Retinal pigment epithelial cell (primary cell): Measurements from ENCODE around the gene IKBKE.

Experiments
- DNase-seq: peaks from one replicate; pipeline ENCODE4 v3.0.0-alpha.2; 2010; ENCODE audit warnings: low read depth
- H3K4me3 ChIP-seq: 2 replicates; pipeline ENCODE4 v1.5.1; 2011; ENCODE audit warnings: mild to moderate bottlenecking, low read length, control low read depth, moderate library complexity
- TF ChIP-seq, protein P1 (sequence below): conservative IDR thresholded peaks from 2 replicates; pipeline ENCODE4 v1.5.1; 2011; ENCODE audit warnings: low read depth, low read length, control low read depth, inconsistent platforms

Gene IKBKE

DNA sequence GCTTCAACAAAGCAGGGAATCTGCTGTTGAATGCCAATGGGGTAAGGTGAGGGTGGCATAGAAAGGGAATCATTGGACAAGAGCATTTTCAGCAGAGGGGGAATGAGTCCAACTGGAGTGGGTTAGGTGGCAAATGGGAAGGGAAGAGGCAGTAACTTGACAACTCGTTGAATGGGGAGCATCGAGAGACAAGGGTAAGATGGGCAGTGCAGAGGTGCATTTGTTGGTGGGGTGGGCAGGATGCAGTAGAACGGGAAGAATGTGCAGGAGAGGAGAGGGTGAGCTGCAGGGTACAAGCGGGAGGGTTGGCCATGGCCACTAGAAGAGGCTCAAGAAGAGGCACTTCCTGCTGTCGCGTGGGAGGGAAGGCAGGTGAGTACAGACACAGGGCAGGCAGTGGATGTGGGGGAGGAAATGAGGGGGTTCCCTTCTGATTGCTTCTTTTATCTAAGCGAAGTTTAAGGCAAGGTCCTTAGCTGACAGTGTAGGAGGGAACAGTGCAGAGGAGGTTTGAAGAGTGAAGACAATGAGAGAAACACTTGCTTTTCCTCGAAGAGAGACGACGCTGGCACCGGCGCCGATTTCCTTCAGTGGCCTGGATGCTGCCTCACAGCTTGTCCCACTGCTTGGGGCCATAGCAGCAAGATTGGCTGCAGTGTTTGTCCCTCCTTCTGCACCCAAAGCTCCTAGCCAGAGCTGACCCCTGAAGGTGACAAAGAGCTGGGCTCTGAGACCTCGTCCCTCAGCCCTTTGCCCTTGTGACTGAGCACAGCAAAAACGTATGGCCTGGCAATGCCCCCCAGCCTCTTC, 3.2 kb upstream of the IKBKE start:
- H3K4me3 ChIP-seq = no peak overlapping the region
- DNase-seq = no peak
- TF ChIP-seq, protein P1, sequence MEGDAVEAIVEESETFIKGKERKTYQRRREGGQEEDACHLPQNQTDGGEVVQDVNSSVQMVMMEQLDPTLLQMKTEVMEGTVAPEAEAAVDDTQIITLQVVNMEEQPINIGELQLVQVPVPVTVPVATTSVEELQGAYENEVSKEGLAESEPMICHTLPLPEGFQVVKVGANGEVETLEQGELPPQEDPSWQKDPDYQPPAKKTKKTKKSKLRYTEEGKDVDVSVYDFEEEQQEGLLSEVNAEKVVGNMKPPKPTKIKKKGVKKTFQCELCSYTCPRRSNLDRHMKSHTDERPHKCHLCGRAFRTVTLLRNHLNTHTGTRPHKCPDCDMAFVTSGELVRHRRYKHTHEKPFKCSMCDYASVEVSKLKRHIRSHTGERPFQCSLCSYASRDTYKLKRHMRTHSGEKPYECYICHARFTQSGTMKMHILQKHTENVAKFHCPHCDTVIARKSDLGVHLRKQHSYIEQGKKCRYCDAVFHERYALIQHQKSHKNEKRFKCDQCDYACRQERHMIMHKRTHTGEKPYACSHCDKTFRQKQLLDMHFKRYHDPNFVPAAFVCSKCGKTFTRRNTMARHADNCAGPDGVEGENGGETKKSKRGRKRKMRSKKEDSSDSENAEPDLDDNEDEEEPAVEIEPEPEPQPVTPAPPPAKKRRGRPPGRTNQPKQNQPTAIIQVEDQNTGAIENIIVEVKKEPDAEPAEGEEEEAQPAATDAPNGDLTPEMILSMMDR = no peak

DNA sequence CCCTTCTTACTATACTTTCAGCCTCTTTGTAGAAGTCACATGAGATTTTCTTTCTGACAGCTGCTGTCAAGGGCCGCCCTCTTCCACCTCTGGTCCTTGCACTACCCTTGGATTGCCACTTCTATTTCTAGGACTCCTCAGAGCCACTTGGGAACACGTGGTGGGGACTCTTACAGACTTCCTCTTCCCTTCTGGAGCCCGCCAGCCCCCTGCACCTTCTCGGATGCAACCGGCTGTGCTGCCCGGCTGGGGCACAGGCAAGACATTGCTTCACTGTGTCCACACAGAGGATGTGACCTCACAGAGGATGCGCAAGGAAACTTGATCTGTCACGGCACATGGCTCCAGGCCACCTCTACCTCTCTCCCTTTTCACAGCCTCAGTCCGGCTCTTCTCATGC, 2.4 kb upstream of the IKBKE start:
- TF ChIP-seq, protein P1 = no peak
- H3K4me3 ChIP-seq = no peak overlapping the region
- DNase-seq = no peak

DNA sequence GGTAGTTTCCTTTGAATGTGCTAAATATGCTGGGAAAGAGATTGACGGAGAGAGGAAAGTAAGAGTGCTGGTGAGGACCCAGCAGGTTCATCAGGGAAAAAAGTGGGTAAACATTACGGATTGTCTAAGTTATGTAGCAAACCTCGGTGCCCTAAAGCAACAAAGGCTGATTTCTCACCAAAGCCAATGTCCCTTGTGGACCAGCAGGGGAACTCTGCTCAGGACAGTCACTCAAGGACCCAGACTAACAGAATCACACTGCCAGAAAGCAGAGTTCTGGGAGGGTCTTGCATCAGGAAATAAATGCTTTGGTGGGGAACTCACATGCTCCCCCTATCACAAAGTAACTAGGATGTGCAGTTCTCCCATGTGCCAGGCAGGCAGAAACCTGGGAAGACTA, 1.7 kb upstream of the IKBKE start:
- H3K4me3 ChIP-seq = no peak overlapping the region
- no peak for DNase-seq
- TF ChIP-seq, protein P1 = peak; percentile 6

DNA sequence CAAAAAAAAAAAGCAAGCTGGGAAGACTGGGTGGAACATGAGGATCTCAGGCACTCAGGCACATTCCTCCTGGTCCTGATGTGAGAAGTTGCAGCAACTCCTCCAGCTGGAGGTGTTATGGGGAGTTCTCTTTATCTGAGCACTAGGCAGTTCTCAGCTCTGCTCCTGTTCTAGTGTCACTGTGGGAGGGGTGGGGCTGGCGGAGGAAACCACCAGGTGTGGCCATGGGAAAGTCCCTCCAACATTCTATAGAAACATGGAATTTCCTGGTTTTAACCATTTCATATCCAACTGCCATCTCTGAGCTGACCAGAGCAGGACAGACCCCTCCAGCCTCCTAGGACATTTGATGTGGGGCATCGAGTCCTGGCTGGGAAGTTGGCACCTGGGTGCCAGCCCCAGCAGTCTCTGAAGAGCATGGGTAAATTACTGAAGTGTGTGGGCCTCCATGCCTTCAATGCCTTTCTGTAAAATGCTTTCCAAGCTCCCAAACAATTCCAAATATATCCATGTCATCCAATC, 804 bp upstream of the IKBKE start:
- no peak overlapping the region for H3K4me3 ChIP-seq
- no peak for DNase-seq
- TF ChIP-seq, protein P1 = no peak

DNA sequence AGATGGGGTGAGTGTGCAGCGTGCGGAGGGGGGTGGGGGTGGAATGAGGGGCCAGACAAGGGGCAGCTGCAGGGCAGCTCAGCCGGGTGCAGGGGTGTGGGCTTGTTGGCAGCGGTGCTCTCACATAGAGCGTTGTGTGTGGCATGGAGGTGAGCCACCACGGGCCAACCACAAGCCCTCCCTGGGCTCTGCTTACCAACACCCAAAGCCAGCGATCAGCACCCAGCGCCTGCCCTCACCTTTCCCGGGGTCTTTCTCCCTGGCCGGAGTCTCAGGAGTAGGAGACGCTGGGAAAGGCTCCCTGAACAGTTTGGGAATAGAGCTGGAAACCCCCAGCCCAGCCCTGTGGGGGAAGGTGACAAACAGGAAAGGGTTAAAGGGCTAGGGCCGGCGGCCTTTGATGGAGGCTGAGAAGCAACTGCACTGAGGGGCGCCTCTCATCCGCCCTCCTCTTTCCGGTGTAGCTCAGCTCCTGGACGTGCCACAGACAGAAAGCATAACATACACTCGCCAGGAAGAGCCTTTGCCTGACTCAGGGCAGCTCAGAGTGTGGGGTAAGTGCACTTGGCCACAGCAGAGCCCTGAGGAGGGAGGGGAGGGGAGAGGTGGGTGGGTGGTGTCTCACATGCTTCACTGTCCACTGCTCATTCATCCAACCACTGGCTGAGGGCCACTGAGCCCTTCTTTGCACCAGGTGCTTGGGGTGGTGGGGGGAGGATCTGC, 577 bp downstream of the IKBKE start:
- DNase-seq = no peak
- TF ChIP-seq, protein P1 = no peak
- H3K4me3 ChIP-seq = peak overlapping the region; percentile 75

DNA sequence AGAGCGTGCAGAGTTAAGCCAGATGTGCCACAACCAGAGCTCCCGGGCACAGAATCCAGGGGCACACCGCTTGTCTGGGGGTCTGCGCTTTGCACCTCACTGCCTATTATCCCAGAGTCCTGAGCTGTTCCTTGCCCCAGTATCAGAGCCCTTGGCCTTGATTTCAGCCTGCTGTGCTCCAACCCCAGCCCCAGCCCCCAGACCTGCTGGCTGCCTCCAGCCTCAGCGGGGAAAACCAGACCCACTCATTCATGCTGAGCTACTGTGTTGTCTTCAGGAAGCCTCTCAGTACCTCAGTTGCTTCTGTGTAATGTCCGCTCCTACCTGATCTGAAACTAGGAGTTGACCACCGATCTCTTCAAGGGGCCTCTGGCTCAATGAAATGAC, 1.1 kb downstream of the IKBKE start:
- TF ChIP-seq, protein P1 = no peak
- peak overlapping the region; percentile 75 for H3K4me3 ChIP-seq
- no peak for DNase-seq
